Loucy (cell line): ENCODE results near the gene CBX7.
A peak's percentile ranks its signal among the peaks of the same experiment; 100 is the strongest.
"Not testable (repeated sequence)": the region's sequence is repeated elsewhere in the genome, so short reads cannot be mapped to it uniquely, and the experiment has no call there.

Experiments used
- H2AFZ ChIP-seq: fragments of 200-600 bp; sonication (generic); 2 replicates; pipeline ENCODE4 v1.6.0; 2016; ENCODE audit warnings: antibody characterized with exemption, mild to moderate bottlenecking, low read length, moderate library complexity
- H3F3A ChIP-seq: fragments of 200-600 bp; 2 replicates; pipeline ENCODE4 v1.6.0; 2016; ENCODE audit warnings: antibody characterized with exemption, low read depth, mild to moderate bottlenecking
- H3K27me3 ChIP-seq: fragments of 200-600 bp; sonication (generic); 2 replicates; pipeline ENCODE4 v1.6.1; 2014; ENCODE audit warnings: low read length, mild to moderate bottlenecking; ENCODE audit not compliant: insufficient read depth, poor library complexity, severe bottlenecking
- H3K36me3 ChIP-seq: fragments of 200-600 bp; sonication (generic); 2 replicates; pipeline ENCODE4 v1.6.1; 2016; ENCODE audit warnings: low read length; ENCODE audit not compliant: insufficient read depth
- H3K4me1 ChIP-seq: fragments of 200-600 bp; sonication (generic); 2 replicates; pipeline ENCODE4 v1.5.1; 2014; ENCODE audit warnings: low read length, mild to moderate bottlenecking; ENCODE audit not compliant: insufficient read depth, poor library complexity, severe bottlenecking
- H3K4me2 ChIP-seq: fragments of 200-600 bp; sonication (generic); 2 replicates; pipeline ENCODE4 v1.6.0; 2014; ENCODE audit warnings: antibody characterized with exemption, low read length, low read depth, mild to moderate bottlenecking; ENCODE audit not compliant: poor library complexity, severe bottlenecking
- H3K4me3 ChIP-seq: fragments of 200-600 bp; sonication (generic); 2 replicates; pipeline ENCODE4 v1.5.1; 2014; ENCODE audit warnings: low read length, mild to moderate bottlenecking, mixed read lengths; ENCODE audit not compliant: poor library complexity, severe bottlenecking
- H3K79me2 ChIP-seq: fragments of 200-600 bp; sonication (generic); 2 replicates; pipeline ENCODE4 v1.6.1; 2014; ENCODE audit warnings: low read length; ENCODE audit not compliant: insufficient read depth
- H3K9ac ChIP-seq: fragments of 200-600 bp; sonication (generic); 2 replicates; pipeline ENCODE4 v1.6.0; 2014; ENCODE audit warnings: mild to moderate bottlenecking, low read depth, low read length, moderate library complexity; ENCODE audit not compliant: poor library complexity, severe bottlenecking
- H3K9me2 ChIP-seq: fragments of 200-600 bp; sonication (generic); replicated peaks from 2 replicates; pipeline ENCODE4 v1.6.1; 2016; ENCODE audit warnings: low read depth, low read length, mixed read lengths
- H3K9me3 ChIP-seq: fragments of 200-600 bp; sonication (generic); 2 replicates; pipeline ENCODE4 v1.6.1; 2014; ENCODE audit warnings: mild to moderate bottlenecking, antibody characterized with exemption, low read length, low read depth; ENCODE audit not compliant: insufficient read depth
- H4K20me1 ChIP-seq: fragments of 200-600 bp; sonication (generic); 2 replicates; pipeline ENCODE4 v1.6.0; 2014; ENCODE audit warnings: antibody characterized with exemption, low read length, mild to moderate bottlenecking; ENCODE audit not compliant: insufficient read depth, poor library complexity, severe bottlenecking
- EZH2phosphoT487 ChIP-seq: fragments of 200-600 bp; IDR thresholded peaks from 2 replicates; pipeline ENCODE4 v1.6.1; 2018; ENCODE audit warnings: antibody characterized with exemption, mild to moderate bottlenecking, moderate library complexity, borderline replicate concordance
- TF ChIP-seq, protein P1 (sequence below): fragments of 200-600 bp; sonication (generic); conservative IDR thresholded peaks from 2 replicates; pipeline ENCODE4 v1.5.1; 2014; ENCODE audit warnings: mild to moderate bottlenecking, antibody characterized with exemption, low read length

CBX7 gene

DNA sequence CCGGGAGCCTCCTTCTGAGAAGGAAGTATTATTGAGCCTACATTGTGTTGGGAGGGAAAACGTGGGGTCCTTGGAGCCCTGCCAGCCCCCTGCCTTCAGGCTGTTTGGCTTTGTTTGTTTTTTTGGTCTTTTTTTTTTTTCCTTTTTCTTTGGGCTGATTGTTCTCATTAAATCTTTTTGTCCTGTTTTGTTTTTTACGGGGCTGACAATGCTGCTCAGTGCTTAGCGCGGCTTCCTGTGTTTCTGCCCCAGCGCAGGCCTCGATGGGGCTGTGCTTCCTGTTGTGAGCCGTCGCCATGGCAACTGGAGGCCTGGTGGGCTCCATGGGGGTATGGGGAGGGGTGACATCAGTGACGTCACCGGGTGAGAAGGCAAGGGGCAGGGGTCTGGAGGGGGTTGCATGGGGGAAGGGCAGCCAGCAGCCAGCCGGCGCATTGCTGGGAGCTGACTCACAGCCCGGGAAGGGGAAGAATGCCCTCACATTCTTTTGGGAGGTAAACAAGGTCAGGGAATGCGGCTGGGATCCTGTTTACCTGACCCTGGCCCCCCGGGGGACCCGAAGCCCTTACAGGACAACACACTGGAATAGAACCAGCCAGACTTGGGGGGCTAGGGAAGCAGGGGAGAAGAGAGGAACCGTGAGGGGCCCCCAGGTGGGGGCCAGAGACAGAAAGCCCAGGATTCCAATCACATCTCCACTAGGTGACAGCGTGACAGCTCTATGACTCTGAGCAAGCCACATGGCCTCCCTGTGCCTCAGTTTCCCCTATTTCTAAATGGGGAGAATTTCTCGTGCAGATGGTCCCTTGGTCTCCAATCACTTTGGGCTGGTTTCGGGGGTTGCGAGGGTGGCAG is 22.2 kb upstream of the CBX7 start:
- Histone ChIP-seq H3K9ac (peak overlapping the region; percentile 41), H3K9me2 (no peaks in the 10 kb centered on the region), H3F3A (no peaks in the 10 kb centered on the region), H2AFZ (peak overlapping the region; percentile 93), H4K20me1 (no peaks in the 10 kb centered on the region), H3K4me2 (peak overlapping the region; percentile 63), H3K36me3 (no peaks in the 10 kb centered on the region), H3K79me2 (no peaks in the 10 kb centered on the region), H3K4me3 (peak overlapping the region; percentile 49), H3K4me1 (peaks cover 15% of the 10 kb centered on the region), H3K9me3 (no peaks in the 10 kb centered on the region), H3K27me3 (no peaks in the 10 kb centered on the region)
- no peak for TF ChIP-seq EZH2phosphoT487
- TF ChIP-seq, protein P1, sequence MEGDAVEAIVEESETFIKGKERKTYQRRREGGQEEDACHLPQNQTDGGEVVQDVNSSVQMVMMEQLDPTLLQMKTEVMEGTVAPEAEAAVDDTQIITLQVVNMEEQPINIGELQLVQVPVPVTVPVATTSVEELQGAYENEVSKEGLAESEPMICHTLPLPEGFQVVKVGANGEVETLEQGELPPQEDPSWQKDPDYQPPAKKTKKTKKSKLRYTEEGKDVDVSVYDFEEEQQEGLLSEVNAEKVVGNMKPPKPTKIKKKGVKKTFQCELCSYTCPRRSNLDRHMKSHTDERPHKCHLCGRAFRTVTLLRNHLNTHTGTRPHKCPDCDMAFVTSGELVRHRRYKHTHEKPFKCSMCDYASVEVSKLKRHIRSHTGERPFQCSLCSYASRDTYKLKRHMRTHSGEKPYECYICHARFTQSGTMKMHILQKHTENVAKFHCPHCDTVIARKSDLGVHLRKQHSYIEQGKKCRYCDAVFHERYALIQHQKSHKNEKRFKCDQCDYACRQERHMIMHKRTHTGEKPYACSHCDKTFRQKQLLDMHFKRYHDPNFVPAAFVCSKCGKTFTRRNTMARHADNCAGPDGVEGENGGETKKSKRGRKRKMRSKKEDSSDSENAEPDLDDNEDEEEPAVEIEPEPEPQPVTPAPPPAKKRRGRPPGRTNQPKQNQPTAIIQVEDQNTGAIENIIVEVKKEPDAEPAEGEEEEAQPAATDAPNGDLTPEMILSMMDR = no peak

DNA sequence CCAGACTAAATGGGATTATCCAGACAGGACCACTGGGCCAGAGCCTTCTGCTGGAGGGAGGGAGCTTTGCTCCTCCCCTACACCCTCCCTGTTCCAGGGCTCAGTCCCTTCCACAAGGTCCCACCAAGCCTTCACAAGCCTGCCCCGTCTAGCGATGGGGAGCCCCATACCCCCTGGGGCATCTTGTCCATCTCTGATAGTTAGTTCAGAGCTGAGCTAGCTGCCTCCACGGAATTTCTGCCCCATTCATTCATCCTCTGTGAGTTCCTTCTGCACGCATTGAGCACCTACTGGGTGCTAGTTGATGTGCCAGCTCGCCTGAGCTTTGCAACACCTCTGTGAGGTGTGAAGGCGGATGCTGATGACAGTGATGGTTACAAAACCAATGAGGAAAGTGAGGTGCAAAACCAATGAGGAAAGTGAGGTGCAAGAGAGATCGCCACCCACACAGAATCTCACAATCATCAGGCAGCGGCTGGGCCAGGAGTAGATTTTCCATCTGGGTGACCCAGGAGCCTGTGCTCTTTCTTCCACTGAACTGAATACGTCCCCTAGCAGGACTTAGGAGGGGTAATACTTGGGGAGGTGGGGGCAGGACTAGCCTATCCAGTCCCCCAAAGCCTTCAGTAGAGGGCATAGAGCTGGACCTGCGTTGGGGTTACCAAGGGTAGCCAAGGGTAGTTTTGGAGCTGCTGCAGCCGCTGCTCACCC is 21.5 kb upstream of the CBX7 start:
- Histone ChIP-seq H3K4me2 (peak overlapping the region; percentile 63), H4K20me1 (no peaks in the 10 kb centered on the region), H3F3A (no peaks in the 10 kb centered on the region), H3K79me2 (no peaks in the 10 kb centered on the region), H3K9ac (peak overlapping the region; percentile 41), H3K9me2 (no peaks in the 10 kb centered on the region), H3K27me3 (no peaks in the 10 kb centered on the region), H2AFZ (peak overlapping the region; percentile 93), H3K9me3 (no peaks in the 10 kb centered on the region), H3K36me3 (no peaks in the 10 kb centered on the region), H3K4me3 (peak overlapping the region; percentile 49), H3K4me1 (peaks cover 15% of the 10 kb centered on the region)
- TF ChIP-seq EZH2phosphoT487 = no peak
- TF ChIP-seq, protein P1 = no peak

DNA sequence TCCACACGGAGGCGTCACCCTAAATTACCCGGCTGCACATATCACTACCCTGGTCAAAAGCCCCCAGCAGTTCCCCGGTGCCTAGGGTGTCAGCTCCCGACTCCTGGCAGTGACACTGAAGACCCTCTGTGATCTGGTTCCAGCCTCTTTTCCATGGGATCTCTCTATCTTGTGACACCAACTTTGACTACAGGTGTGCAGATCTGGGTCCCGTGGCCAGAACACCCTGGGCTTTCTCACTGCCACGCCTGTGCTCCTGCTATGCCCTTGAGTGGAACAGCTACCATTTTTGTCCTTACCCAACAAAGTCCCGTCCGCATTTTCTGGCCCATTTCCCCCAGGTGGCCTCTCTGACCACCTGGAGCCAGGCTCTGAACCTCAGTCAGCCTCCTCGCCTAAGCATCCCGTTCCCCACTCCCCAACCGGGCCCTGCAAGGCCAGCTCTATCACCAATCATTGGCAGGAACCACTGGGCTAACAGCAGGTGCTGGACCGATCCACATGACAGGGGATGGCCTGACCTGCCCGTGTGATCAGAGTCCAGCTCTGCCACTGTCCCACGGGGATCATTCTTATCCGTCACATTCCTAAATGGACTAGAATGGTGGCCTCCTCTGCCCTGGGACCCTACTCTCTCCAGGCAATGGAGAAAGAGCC is 20.7 kb upstream of the CBX7 start:
- no peaks in the 10 kb centered on the region for H3K36me3 ChIP-seq
- peak overlapping the region; percentile 41 for H3K9ac ChIP-seq
- H3K79me2 ChIP-seq = no peaks in the 10 kb centered on the region
- no peak overlapping the region; the same call in 1 of the 2 replicates for H2AFZ ChIP-seq
- H3F3A ChIP-seq = no peaks in the 10 kb centered on the region
- no peaks in the 10 kb centered on the region for H3K9me3 ChIP-seq
- TF ChIP-seq EZH2phosphoT487 = no peak
- TF ChIP-seq, protein P1 = no peak
- no peaks in the 10 kb centered on the region for H3K27me3 ChIP-seq
- peaks cover 15% of the 10 kb centered on the region for H3K4me1 ChIP-seq
- H3K4me3 ChIP-seq = no peak overlapping the region
- H4K20me1 ChIP-seq = no peaks in the 10 kb centered on the region
- H3K4me2 ChIP-seq = no peak overlapping the region
- no peaks in the 10 kb centered on the region for H3K9me2 ChIP-seq

DNA sequence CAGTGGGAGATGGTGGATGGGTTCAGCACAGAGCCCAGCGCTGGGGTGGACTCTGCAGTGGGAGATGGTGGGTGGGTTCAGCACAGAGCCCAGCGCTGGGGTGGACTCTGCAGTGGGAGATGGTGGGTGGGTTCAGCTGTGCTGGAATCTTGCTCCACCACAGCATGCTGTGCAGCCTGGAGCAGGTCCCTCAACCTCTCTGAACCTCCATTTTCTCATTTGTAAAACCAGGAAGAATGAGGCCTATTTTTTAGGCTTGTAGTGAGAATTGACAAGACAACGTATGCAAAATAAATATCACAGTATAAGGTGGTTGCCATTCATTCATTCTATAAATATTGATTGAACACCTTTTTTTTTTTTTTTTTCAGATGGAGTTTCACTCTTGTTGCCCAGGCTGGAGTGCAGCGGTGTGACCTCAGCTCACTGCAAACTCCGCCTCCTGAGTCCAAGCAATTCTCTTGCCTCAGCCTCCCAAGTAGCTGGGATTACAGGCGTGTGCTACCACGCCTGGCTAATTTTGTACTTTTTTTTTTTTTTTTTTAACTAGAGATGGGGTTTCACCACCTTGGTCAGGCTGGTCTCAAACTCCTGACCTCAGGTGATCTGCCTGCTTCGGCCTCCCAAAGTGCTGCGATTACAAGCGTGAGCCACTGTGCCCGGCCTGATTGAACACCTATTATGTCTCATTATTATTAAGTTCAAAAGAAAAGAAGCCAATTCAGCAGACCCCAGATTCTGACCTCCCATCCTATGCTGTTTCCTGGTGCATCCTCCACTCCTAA is 20.0 kb upstream of the CBX7 start:
- H3K27me3 ChIP-seq, H3K36me3 ChIP-seq, H2AFZ ChIP-seq, H3K9me3 ChIP-seq, H3K4me2 ChIP-seq, H4K20me1 ChIP-seq, H3F3A ChIP-seq, H3K79me2 ChIP-seq, H3K9ac ChIP-seq, H3K4me3 ChIP-seq, H3K9me2 ChIP-seq: not testable (repeated sequence)
- H3K4me1 ChIP-seq = peaks cover 15% of the 10 kb centered on the region
